Measurements from ENCODE around the gene DLGAP1.

Gene DLGAP1

DNA sequence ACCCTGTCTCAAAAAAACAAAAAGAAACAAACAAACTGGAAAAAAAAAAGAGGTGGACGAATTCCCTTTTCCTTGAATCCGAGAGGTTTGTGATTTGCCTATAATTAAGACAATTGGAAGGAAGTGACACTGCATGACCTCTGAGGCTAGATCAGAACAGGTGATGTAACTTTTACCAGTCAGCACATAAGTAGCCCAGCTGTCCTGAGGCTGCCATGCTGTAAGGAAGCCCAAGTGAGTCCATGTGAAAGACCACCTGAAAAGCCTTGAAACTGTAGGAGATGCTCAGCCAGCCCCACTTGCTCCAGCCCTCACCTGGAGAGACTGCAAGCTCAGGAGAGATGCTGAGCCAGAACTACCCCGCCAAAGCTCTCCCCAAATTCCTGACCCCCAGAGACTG, 838.4 kb downstream of the DLGAP1 start:
- no peak overlapping the region for H3K27ac ChIP-seq (replicated peaks)

DNA sequence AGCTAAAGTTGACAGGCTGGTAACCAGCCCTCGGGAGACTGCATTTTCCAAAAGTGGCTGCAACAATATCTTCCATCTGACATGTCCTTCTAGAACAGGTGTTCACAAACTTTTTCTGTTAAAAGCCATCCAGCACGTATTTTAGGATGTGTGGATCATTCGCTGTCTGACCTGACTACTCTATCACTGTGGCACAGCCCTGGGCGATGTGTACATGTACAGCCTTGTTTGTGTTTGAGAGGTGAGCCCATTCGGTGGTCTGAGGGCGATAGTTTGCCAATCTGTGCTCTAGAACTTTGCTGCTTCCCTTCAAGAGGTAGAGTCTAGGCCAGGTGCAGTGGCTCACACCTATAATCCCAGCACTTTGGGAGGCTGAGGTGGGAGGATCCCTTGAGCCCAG, 839.0 kb downstream of the DLGAP1 start:
- DNase-seq (ENCODE audit: low read depth in 1 of 2, low spot score in 1 of 2), result no peak
- Histone ChIP-seq H3K27me3 (ENCODE audit: insufficient read depth, poor library complexity, severe bottlenecking) (no peaks in the 10 kb centered on the region), H3K27ac (replicated peaks) (no peak overlapping the region), H3K4me3 (replicated peaks; ENCODE audit: insufficient read depth, low read length) (no peak overlapping the region)
- TF ChIP-seq SPI1 (IDR thresholded peaks at IDR 0.05; ENCODE audit: borderline replicate concordance, low read depth) (no peak), GABPA (IDR thresholded peaks at IDR 0.05; ENCODE audit: low read depth) (no peak), POLR2AphosphoS5 (IDR thresholded peaks at IDR 0.05; ENCODE audit: low read depth) (no peak)
- TF ChIP-seq, protein P1, sequence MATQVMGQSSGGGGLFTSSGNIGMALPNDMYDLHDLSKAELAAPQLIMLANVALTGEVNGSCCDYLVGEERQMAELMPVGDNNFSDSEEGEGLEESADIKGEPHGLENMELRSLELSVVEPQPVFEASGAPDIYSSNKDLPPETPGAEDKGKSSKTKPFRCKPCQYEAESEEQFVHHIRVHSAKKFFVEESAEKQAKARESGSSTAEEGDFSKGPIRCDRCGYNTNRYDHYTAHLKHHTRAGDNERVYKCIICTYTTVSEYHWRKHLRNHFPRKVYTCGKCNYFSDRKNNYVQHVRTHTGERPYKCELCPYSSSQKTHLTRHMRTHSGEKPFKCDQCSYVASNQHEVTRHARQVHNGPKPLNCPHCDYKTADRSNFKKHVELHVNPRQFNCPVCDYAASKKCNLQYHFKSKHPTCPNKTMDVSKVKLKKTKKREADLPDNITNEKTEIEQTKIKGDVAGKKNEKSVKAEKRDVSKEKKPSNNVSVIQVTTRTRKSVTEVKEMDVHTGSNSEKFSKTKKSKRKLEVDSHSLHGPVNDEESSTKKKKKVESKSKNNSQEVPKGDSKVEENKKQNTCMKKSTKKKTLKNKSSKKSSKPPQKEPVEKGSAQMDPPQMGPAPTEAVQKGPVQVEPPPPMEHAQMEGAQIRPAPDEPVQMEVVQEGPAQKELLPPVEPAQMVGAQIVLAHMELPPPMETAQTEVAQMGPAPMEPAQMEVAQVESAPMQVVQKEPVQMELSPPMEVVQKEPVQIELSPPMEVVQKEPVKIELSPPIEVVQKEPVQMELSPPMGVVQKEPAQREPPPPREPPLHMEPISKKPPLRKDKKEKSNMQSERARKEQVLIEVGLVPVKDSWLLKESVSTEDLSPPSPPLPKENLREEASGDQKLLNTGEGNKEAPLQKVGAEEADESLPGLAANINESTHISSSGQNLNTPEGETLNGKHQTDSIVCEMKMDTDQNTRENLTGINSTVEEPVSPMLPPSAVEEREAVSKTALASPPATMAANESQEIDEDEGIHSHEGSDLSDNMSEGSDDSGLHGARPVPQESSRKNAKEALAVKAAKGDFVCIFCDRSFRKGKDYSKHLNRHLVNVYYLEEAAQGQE (IDR thresholded peaks at IDR 0.05; ENCODE audit: insufficient replicate concordance, low read depth), result no peak
- TF ChIP-seq, protein P2, sequence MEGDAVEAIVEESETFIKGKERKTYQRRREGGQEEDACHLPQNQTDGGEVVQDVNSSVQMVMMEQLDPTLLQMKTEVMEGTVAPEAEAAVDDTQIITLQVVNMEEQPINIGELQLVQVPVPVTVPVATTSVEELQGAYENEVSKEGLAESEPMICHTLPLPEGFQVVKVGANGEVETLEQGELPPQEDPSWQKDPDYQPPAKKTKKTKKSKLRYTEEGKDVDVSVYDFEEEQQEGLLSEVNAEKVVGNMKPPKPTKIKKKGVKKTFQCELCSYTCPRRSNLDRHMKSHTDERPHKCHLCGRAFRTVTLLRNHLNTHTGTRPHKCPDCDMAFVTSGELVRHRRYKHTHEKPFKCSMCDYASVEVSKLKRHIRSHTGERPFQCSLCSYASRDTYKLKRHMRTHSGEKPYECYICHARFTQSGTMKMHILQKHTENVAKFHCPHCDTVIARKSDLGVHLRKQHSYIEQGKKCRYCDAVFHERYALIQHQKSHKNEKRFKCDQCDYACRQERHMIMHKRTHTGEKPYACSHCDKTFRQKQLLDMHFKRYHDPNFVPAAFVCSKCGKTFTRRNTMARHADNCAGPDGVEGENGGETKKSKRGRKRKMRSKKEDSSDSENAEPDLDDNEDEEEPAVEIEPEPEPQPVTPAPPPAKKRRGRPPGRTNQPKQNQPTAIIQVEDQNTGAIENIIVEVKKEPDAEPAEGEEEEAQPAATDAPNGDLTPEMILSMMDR (IDR thresholded peaks at IDR 0.05; ENCODE audit: insufficient read depth, low read length), result no peak

More for the DNA sequence above, 838.4 kb downstream of the DLGAP1 start:
- TF ChIP-seq GABPA (IDR thresholded peaks at IDR 0.05; ENCODE audit: low read depth) (no peak), POLR2AphosphoS5 (IDR thresholded peaks at IDR 0.05; ENCODE audit: low read depth) (no peak), SPI1 (IDR thresholded peaks at IDR 0.05; ENCODE audit: borderline replicate concordance, low read depth) (no peak)
- TF ChIP-seq, protein P2 (IDR thresholded peaks at IDR 0.05; ENCODE audit: insufficient read depth, low read length), result no peak
- TF ChIP-seq, protein P1 (IDR thresholded peaks at IDR 0.05; ENCODE audit: insufficient replicate concordance, low read depth), result no peak
- Histone ChIP-seq H3K27me3 (ENCODE audit: insufficient read depth, poor library complexity, severe bottlenecking) (no peaks in the 10 kb centered on the region), H3K4me3 (replicated peaks; ENCODE audit: insufficient read depth, low read length) (no peak overlapping the region)
- DNase-seq (ENCODE audit: low read depth in 1 of 2, low spot score in 1 of 2), result no peak

DNA sequence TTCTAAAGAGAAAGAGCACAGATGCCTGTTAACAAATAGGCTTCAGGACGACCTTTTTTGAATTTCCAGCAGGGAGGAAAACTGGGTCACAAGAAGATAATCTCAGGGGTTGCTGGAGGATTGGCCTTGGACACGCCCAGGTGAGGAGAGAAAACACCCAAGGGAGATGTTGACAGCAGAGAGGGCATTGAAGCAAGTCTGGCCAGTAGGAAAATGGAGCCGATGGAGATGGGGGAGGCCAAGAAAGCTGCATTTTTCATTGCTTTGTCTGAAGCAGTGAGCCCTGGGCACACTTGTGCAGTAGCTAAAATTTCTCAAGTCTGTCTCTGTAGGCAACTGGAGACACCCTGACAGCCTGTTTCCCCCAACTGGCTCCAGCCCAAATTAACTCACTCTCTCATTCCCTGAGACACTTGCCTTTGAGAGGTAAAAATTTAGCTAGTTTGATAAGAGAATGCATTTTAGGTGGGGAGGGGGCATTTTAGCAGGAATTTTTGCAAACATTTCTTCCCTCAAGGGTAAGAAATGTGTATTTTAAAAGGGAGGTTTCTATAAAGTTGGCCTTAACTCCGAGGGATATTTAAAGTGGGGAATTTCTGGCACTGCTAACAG, 839.6 kb downstream of the DLGAP1 start:
- no peak for DNase-seq (ENCODE audit: low read depth in 1 of 2, low spot score in 1 of 2)
- Histone ChIP-seq H3K4me3 (replicated peaks; ENCODE audit: insufficient read depth, low read length) (no peak overlapping the region), H3K27ac (replicated peaks) (no peak overlapping the region), H3K27me3 (ENCODE audit: insufficient read depth, poor library complexity, severe bottlenecking) (no peaks in the 10 kb centered on the region)
- TF ChIP-seq GABPA (IDR thresholded peaks at IDR 0.05; ENCODE audit: low read depth), result no peak
- TF ChIP-seq, protein P2 (IDR thresholded peaks at IDR 0.05; ENCODE audit: insufficient read depth, low read length), result no peak
- no peak for TF ChIP-seq SPI1 (IDR thresholded peaks at IDR 0.05; ENCODE audit: borderline replicate concordance, low read depth)
- TF ChIP-seq POLR2AphosphoS5 (IDR thresholded peaks at IDR 0.05; ENCODE audit: low read depth), result no peak
- TF ChIP-seq, protein P1 (IDR thresholded peaks at IDR 0.05; ENCODE audit: insufficient replicate concordance, low read depth), result no peak

Measured in HL-60 (cell line).